NCI-H2227 treated with DMSO at 0.1 percent for 48 hours (cell line): ENCODE data around the gene MGLL.

Source experiments
- DNase-seq: peaks from one replicate; lab custom pipeline; 2025; lab: John Stamatoyannopoulos, UW

MGLL gene

DNA sequence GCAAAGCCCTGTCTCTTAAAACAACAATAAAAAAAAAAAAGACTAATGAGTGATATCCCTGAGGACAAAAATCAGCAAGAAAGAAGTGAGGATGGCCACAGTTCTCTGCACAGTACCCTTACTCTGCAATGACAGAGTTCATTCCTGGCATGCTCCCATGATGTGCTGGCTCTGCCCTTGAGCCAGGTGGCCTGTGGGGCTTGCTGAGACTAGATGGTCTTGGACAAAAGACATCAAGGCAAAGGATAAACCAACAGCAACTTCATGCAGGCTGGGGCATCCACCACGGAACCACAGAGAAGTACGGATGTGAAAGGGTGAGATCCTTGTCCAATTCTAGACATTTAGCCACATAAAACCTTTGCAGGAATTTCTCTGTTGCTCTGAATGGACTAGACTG, 12.7 kb downstream of the MGLL start:
- no peak for DNase-seq

DNA sequence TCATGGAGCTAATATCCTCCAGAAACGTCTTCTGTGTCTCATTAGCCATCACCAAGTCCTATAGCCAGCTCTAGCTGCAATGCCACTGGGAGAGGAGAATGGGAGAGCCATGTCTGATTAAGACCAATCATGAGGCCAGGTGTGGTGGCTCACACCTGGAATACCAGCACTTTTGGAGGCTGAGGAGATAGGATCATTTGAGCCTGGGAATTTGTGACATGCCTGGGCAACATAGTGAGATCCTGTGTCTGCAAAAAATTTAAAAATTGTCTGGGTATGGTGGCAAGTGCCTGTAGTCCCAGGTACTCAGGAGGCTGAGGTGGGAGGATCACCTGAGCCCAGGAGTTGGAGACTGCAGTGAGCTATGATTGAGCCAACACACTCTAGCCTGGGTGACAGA, 13.1 kb downstream of the MGLL start:
- no peak for DNase-seq

DNA sequence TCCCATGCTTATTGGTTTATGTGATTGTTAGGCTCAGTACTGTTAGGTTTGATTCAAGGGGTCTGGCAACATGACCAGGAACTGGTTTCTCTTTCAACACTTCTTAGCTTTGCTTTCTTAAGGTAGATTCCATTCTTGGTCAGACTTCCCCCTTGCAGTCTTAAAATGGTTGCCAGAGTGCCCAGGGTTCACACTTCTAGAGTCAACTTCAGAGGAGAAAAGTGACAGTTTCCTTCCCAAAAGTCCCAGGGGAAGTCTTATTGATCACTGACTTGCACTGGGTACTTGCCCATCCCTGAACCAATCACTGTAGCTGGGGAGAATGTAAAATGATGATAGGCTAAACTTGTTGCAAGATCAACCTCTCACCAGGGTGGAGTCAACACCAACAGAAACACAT, 14.1 kb downstream of the MGLL start:
- no peak for DNase-seq

DNA sequence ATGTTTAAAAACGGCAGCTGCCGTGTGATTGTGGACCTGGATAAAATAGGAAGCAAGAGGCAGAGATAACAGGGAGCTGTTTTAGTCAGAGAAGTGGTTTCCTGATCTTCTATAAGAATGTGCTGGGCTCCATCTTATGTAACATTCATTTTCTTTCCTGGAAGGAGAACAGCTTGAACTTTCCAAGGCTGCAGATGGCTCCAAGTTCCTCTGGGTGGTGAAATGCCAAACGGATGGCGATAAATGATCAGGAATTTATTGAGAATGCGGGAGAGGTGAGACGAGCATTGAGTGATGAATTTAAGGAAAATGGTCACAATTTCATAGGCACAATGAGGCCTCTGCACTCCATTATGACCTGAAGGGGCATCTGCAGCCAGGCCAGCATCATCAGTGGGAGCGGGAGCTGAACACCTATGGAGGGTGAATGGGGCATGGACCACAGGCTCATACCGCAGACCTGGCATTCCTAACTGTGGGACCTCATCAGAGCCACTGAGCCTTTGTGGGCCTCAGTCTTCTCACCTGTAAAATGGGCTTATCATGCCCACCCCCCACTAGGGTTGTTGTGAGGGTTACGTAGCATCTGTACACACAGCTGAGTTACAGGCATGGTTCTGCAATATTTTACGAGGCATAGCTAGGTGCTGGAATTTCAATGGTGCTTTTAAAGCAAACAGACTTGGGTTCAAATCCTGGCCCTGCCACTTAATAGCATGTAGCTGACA, 17.1 kb downstream of the MGLL start:
- DNase-seq = no peak

DNA sequence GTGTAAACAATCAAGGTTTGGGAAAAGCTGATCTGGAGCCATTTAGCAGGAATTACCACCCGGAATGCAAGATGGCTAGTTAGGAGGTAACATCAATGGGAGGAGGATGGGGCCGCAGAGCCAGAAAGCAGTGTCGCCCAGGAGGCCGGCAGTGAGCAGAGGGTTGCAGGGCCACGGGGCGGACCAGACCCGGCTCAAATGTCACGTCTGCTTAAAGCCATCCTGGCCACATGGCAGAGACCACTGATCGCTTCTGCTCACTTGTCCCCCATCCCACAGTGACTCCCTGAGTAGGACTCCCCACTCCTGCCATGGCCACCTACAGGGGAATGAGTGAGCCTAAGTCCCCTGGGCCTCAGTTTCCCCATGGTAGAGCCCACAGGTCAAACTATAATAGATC, 18.2 kb downstream of the MGLL start:
- DNase-seq = no peak

DNA sequence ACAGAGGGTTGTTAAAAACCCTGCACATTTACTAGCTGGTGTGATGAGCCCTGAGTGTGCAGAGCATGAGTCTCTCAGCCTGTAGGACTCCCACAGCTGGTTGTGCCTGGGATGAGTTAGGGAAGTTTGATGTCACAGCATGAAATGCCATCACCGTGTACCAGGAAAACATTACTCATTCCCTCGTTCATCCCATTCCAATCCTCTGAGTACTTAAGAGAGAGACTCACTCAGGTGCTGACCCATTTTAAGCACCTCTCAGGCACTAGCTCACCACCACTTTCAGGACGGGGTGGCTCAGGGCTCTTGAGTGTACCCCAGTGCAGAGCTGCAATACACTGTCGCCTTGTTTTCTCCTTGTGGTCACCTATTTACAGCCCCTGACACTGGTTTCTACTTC, 18.7 kb downstream of the MGLL start:
- DNase-seq = no peak

DNA sequence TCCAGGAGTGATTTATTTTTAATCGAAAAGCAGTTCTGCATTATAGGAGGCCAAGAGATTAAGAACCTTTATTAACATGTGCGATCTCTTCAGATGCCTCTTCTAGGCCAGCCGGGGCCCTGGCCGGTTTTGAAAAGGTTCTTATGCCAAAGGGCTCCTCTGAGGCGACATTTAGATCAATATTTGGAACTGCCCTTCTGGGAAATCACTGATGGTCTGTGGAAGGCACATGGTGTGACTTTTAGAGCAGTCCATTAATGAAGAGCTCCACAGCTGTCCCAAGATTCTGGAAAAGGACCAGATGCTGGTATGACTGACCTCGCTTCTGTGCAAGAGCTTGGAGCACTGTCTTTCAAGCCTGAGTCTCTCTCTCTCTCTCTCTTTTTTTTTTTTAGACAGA, 19.7 kb downstream of the MGLL start:
- DNase-seq = no peak

DNA sequence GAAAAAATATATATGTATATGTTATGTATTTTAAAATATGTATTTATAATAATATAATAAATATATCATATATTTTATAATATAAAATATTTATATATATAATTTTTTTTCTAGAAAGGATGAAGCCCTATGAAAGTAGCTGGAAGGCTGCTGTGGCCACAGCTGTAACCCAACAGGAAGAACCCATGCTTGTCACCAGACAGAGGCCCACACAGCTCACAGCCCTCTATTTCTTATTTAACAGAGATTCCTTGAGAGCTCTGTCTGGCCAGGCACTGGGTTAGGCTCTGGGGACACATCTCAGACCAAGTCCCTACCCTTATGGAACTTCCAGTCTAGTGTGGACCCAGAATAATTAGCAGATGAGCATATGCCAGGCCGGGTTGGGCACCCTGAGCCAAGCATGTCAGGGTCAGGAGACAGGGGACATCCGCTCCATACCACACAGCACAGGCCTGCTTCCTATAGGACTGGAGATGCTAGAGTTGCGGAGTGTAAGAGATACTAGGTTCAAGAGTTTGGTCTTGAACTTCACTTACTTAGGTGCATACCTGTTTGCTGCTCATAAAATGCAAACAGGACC, 20.5 kb downstream of the MGLL start:
- no peak for DNase-seq

DNA sequence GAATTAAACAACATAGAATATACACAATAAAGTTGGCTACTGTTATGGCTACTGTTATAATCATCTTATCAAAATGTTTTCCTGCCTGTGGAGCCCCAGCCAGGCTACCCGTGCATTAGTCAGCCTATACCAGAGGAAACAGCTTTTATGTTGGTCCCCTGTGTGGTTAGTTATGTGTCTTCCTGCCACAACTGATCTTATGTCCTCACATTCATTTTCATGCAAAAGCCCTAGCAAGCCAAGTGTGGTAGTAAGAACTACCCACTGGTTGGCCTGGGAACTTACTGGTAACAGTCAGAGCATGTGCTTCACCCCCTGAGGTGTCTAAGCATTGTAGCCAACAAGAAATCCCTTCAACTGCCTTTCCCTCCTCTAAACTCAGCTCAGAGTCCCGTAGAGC, 21.8 kb downstream of the MGLL start:
- DNase-seq = no peak

DNA sequence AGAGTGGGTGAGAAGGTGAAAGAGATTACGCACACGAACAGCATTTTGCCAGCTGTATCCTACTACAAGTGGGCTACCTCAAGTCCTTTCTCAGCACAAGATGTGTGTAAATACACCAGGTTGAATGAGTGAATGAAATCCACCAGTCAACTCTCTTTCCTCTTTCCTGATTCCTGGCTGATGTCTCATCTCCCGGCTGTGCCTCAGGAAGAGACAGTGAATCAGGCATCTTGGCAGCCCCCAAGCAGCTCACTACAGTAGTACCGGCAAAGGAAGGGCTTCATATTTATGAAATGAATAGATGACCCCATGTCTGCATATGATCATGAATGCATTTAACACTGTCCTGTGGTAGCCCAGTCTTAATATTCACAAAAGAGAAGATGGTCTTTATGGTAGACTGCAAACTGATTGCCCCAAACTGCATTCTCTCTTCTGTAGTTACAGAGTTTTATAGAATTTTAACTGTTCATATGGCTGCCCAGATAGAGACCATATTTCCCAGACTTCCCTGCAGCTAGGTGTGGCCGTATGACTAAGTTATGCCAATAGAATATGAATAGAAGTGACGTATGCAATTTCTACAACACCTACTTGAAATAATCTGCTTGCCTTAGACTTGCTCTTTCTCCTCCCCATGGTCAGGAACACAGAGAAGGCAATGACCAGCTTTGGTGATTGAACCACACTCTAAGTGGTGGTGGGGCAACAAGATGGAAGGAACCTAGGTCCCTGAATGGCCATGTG, 22.7 kb downstream of the MGLL start:
- no peak for DNase-seq

DNA sequence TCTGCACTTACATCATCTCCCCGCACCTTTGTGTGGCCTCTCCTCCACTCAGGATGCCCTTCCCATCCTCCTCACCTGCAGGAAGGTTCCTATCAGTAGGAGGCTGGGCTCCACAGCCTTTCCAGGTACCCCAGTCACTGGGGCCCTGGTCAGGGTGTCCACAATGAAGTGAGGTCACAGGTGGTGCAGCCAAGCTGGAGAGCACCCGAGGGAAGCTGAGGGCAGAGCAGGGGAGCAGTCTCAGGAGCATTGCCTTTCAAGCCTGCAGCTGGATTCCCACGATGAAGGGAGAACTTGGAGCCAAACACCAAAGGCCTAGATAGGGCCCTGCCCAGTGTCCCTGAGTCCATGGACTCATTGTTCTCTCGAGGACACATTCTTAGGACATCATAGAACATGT, 23.6 kb downstream of the MGLL start:
- DNase-seq = no peak

DNA sequence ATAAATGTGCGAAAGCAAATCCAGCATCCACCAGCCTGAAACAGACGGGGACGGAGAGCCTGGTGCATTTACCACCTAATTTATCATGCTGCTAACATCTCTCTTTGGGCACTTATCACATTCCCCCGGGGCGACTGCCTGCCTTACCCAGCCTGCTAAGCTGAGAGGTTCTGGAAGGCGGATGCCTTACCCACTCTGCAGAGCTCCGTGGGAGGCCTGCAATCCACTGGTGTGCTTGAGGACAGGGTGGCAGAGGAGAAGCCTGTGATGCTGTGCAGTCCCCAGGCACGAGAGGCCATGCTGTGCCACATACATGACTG, 25.5 kb downstream of the MGLL start:
- no peak for DNase-seq

DNA sequence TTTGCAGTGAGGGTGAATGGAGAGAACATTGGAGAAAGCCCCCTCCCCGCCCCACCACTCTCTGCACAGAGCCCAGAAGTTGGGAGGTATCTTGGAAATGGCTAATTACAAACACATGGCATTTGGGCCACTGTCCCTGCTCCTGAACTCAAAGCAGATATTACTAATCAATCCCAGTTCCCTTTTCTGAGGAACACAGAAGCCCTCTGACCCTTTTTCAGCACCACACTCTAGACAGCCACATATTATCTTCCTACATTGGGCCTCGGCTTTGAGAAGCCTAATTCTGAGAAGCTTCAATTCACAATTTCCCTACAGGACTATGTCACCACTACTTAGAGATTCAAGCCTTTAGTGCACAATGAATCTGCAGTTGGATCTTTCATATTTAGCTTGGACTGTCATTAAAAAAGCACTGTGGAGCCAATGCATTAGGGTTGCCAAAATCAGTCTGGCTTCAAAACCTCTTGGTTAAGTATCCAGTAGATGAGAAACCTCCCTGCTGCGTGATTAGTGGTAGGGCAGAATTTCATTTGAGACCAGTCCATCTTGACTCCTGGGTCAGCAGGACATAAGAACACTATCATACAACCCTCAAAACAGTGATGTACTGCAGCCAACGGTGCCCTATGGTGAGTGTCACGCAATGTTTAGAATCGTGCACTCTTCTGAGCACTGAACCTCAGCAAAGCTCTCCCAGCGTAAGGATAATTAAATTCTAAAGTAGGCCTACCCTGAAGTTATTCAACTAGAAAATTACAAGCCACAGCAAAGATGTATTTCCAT, 26.1 kb downstream of the MGLL start:
- peak; percentile 51 for DNase-seq

DNA sequence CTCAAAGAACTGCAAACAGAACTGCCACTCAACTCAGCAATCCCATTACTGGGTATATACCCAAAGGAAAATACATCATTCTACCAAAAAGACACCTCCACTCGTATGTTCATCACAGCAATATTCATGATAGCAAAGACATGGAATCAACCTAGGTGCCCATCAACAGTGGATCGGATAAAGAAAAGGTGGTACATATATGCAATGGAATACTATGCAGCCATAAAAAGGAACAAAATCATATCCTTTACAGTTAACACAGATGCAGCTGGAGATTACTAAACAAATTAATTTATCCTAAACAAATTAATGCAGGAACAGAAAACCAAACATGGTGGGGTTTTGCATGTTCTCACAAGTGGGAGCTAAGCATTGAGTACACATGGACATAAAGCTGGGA, 27.3 kb downstream of the MGLL start:
- no peak for DNase-seq

DNA sequence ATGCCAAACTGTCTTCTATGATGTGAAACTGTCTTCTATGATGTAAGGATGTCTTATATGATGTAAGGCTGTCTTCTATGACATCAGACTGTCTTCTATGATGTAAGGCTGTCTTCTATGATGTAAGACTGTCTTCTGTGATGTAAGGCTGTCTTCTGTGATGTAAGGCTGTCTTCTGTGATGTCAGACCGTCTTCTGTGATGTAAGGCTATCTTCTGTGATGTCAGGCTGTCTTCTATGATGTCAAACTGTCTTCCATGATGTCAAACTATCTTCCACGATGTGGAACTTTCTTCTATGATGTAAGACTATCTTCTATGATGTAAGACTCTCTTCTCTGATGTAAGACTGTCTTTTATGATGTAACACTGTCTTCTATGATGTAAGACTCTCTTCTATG, 27.9 kb downstream of the MGLL start:
- no peak for DNase-seq

DNA sequence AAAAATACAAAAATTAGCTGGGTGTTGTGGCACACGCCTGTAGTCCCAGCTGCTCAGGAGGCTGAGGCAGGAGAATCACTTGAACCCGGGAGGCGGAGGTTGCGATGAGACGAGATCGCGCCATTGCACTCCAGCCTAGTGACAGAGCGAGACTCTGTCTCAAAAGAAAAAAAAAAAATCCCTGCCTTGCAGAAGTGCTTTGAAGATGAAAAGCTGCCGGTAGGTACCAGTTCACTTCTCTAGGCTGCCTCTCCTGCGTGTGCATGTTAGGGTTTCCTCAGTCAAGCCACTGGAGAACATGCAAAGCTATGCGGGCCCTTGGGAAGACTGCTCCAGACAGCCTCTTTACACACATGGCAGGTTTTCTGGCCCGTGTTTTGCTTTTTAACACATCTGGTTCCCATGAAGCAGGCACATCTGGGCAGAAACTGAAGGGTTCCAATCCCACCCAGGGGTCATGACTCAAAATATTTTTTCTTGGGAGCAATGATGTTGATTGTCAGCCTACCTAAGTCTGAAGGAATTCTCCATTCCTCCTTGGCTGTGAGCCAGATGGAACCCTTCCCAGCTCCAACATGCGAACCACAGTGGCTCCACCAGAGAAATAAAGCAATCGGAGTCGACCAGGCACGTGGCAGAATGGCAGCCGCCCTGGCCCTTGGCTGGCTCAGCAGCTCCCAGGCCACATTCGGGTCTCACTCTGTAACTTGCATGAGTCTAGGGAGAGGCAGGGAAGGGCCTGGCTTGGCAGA, 29.6 kb downstream of the MGLL start:
- no peak for DNase-seq

DNA sequence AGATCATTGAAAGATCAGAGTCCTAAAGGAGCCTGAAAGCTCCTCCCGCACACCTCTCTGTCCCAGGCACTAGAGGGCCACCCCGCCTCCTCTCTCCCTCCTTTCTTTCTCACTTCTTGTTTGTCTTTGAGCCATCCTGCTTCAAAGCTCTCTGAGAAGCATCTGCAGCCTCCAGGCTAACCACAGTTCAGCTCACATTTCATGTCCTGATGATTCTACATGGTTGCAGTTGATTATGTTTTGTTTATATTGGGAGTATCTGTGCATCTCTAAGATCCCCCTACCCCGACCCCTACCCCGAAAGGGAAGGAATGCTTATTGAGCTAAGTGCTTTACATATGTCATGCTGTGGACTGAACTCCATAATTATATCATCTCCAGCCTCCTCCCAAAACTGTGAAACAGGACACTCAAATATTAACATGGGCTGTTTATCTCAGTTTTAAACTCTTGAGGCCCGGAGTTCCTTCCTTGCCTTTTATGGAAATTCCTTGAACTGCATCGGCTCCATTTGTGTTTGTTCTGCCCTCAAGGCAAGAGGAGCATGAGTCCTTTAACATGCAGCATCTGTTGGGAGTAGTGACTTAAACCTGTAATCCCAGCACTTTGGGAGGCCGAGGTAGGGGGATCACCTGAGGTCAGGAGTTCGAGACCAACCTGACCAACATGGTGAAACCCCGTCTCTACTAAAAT, 30.9 kb downstream of the MGLL start:
- DNase-seq = no peak

DNA sequence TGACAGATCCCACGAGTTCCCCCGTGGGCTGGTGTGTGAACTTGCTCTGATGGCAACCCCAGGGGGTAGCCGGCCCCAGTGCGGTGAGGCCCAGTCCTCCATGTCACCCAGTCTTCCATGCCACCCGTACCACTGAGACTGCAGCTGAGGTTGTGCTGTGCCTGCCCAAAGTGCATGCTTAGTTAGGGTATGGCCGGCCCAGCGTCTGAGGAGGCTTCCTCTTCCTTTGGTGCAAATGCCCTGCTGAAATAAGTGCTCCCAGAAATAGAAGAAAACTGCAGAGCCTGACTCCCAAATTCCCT, 31.5 kb downstream of the MGLL start:
- no peak for DNase-seq

DNA sequence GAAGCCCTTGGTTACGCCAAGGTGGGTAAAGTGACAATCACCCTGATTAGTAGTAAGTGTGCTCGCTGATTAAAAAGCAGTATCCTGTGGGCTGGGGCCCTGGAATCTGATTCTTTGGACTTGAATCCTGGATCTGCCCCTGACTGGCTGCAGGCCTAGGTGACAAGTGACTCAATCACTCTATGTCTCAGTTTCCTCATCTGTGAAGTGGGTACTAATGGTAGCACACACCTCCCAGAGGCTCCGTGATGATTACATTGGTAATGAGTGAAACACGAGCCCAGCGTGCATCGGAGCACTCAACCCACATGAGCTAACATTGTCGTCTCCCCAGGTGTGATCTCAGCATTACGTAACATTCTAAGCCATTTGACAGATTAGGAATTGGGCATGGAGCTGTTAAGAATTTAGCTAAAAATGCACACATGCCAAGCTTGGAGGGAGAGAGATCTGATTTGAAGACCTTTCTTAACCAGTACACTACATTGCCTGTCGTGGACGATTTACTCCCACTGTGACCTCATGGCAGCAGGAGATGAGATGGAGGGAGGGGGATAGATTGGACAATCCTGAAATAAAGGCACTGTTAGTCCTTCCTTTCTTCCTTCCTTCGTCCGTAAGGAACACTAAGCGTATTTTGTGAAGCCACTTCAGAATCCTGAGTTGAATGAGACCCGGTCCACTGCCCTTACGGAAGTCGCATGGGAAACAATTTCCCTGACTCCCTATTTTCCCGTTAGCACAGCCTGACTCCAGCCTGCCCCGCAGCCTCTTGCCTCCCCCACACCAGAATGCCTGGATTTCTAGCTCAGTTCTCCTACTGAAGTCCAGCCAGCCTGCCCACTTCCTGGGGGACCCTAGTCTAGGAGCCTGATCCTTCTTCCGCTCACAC, 32.1 kb downstream of the MGLL start:
- no peak for DNase-seq

DNA sequence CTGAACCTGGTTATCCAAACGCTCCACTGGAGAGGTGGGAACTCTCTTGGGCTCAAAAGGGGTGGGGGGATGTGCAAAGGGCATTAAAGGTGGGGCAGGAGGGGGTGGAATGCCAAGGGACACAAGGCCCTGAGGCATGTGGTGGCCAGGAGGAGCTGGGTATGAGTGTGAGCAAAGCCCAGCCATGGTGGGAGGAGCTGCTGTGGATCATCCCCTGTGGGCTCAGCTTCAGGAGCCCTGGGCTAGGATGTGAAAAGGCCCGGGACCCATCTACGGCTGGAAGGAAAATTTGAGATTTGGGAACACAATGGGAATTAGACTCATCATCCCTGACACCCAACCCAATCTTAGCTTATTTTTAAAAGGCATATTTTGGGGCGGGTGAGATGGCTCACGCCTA, 33.3 kb downstream of the MGLL start:
- no peak for DNase-seq

DNA sequence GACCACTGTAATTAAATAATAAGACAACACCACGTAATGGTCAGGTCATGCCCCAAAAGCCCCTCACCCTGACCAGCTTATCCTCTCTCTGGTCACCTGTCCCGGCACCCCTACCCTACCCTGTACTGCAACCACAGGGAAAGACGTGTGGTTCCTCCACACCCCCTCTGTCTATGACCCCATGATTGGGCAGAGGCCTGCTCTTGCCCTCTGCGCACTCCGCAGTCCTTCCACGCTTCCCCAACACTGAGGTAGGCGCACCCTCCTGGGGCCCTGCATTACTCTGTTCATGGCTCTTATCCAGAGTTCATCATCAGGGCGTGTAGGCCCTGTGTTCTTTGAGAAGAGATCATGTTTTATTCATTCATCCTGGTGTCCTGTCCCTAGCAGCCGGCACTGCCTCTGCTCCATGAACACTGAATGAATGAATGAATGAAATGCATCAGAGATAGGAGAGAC, 33.8 kb downstream of the MGLL start:
- DNase-seq = no peak
